ENCODE measurements around the gene RETREG2. TPM values are rescaled to one million over a fixed set of nuclear protein-coding genes. Genes with fewer than 3 reads are reported as not detected.

Gene RETREG2
- total RNA-seq, 4 donors from 2014 or later: 49.8 to 63.7 (median 57.6) TPM

GRCh38 chr2:219172231-219173154 is 5.6 kb upstream of the RETREG2 start:
- TF ChIP-seq POLR2AphosphoS5 (IDR thresholded peaks at IDR 0.05) (no peak), POLR2A (IDR thresholded peaks at IDR 0.05) (no peak), EP300 (IDR thresholded peaks at IDR 0.05) (no peak)
- TF ChIP-seq, protein P1, sequence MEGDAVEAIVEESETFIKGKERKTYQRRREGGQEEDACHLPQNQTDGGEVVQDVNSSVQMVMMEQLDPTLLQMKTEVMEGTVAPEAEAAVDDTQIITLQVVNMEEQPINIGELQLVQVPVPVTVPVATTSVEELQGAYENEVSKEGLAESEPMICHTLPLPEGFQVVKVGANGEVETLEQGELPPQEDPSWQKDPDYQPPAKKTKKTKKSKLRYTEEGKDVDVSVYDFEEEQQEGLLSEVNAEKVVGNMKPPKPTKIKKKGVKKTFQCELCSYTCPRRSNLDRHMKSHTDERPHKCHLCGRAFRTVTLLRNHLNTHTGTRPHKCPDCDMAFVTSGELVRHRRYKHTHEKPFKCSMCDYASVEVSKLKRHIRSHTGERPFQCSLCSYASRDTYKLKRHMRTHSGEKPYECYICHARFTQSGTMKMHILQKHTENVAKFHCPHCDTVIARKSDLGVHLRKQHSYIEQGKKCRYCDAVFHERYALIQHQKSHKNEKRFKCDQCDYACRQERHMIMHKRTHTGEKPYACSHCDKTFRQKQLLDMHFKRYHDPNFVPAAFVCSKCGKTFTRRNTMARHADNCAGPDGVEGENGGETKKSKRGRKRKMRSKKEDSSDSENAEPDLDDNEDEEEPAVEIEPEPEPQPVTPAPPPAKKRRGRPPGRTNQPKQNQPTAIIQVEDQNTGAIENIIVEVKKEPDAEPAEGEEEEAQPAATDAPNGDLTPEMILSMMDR (IDR thresholded peaks at IDR 0.05): no peak
- no peaks in the 10 kb centered on the region for H3K9me3 ChIP-seq
- ATAC-seq: no peak
- H3K4me3 ChIP-seq: no peak overlapping the region
- peak overlapping the region; percentile 50 to 83 (median 68) for H3K27ac ChIP-seq
- WGBS, 2 donors (ENCODE audit: low coverage in 1 of 2): 78 to 91% methylated on average over 4 to 10 of the region's 16 CpGs
- peaks cover 0 to 39% (median 21%) of the 10 kb centered on the region in 3 donors for H3K4me1 ChIP-seq
- peaks cover 0 to 36% of the 10 kb centered on the region in 2 donors for H3K36me3 ChIP-seq
- no peaks in the 10 kb centered on the region for H3K27me3 ChIP-seq

DNA sequence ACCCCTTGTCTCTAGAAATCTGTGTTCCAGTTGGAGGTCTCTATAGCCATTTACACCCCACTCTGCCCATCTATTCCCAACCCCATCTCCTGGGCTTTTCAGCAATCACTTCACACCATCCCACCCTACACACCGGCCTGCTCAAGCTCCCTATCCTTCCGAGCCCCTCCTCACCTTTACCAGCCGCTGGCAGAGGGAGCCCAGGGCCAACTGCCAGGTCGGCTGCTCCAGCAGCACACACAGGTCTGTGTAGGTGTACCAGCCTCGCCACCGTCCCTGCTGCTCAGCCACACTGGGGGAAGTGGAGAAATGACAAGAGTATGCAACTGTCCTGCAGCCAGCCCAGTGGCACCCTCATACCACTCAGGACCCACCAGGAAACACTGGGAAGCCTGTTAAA is 4.9 kb upstream of the RETREG2 start:
- Histone ChIP-seq H3K36me3 (peaks cover 0 to 36% of the 10 kb centered on the region in 2 donors), H3K9me3 (no peaks in the 10 kb centered on the region), H3K4me3 (no peak overlapping the region), H3K4me1 (peaks cover 0 to 41% (median 21%) of the 10 kb centered on the region in 3 donors), H3K27me3 (no peaks in the 10 kb centered on the region), H3K27ac (peak overlapping the region in 1 of 4 donors; percentile 61)
- no peak for ATAC-seq
- WGBS, 2 donors (ENCODE audit: low coverage in 1 of 2): 86 to 93% methylated on average over 3 to 5 of the region's 6 CpGs
- TF ChIP-seq EP300 (IDR thresholded peaks at IDR 0.05): no peak
- TF ChIP-seq POLR2AphosphoS5 (IDR thresholded peaks at IDR 0.05): no peak
- TF ChIP-seq POLR2A (IDR thresholded peaks at IDR 0.05): no peak
- TF ChIP-seq, protein P1 (IDR thresholded peaks at IDR 0.05): no peak

GRCh38 chr2:219174146-219174545 is 3.9 kb upstream of the RETREG2 start:
- H3K9me3 ChIP-seq: no peaks in the 10 kb centered on the region
- no peak for TF ChIP-seq POLR2AphosphoS5 (IDR thresholded peaks at IDR 0.05)
- no peak for TF ChIP-seq EP300 (IDR thresholded peaks at IDR 0.05)
- TF ChIP-seq, protein P1 (IDR thresholded peaks at IDR 0.05): no peak
- TF ChIP-seq POLR2A (IDR thresholded peaks at IDR 0.05): no peak
- H3K4me3 ChIP-seq: no peak overlapping the region
- peak overlapping the region in 1 of 4 donors; percentile 98 for H3K27ac ChIP-seq
- no peak for ATAC-seq
- H3K36me3 ChIP-seq: peaks cover 0 to 36% of the 10 kb centered on the region in 2 donors
- WGBS, 2 donors (ENCODE audit: low coverage in 1 of 2): 80 to 90% methylated on average over 2 to 3 of the region's 3 CpGs
- peaks cover 0 to 48% (median 27%) of the 10 kb centered on the region in 3 donors for H3K4me1 ChIP-seq
- no peaks in the 10 kb centered on the region for H3K27me3 ChIP-seq

DNA sequence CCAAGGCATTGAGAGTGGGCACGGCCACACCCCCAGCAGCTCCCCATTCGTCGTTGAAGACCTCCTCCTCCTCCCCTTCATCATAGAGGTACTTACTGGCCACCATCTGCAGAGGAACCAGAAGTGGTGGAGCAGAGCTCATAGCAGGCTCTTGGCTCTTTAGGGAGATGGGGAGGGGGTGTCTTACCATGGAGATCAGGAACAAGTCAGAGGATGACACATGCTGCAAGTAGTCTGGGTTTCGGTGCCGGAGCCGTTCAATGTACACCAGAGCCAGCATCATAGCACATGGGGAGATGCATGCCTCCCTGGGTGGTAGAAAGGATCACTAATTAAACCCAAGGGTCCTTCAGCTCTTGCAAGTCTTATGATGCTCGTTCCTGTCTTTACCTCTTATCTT is 3.3 kb upstream of the RETREG2 start:
- Histone ChIP-seq H3K27me3 (no peaks in the 10 kb centered on the region), H3K4me1 (peaks cover 0 to 54% (median 34%) of the 10 kb centered on the region in 3 donors), H3K9me3 (no peaks in the 10 kb centered on the region), H3K27ac (peak overlapping the region in 1 of 4 donors; percentile 98), H3K4me3 (no peak overlapping the region), H3K36me3 (peaks cover 0 to 40% of the 10 kb centered on the region in 2 donors)
- TF ChIP-seq POLR2AphosphoS5 (IDR thresholded peaks at IDR 0.05): no peak
- no peak for ATAC-seq
- 40 to 70% methylated on average over 1 to 4 of the region's 7 CpGs for WGBS, 2 donors (ENCODE audit: low coverage in 1 of 2)

DNA sequence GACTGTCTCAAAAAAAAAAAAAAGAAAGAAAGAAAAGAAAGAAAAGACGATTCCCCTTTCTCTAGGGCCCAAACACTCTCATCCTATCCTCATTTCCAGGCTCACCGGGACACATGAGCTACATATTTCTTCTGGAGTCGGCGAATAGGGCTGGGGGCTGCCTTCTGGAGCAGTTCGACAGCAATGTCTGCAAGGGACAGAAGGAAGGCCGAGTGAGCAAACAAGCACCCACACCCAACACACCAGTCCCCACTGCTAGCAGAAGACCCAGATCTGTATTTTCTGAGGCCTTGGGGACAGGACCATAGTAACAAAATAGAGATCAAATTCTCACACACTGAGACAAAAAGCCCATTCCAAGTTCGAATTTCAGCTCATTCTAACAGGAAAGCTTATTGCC is 2.6 kb upstream of the RETREG2 start:
- Histone ChIP-seq H3K4me3 (peak overlapping the region in 1 of 2 donors; percentile 99), H3K36me3 (peaks cover 0 to 47% of the 10 kb centered on the region in 2 donors), H3K9me3 (no peaks in the 10 kb centered on the region), H3K27me3 (no peaks in the 10 kb centered on the region), H3K27ac (peak overlapping the region in 3 of 4 donors; percentile 95 to 99 (median 98)), H3K4me1 (peaks cover 0 to 60% (median 36%) of the 10 kb centered on the region in 3 donors)
- no peak for ATAC-seq
- TF ChIP-seq POLR2AphosphoS5 (IDR thresholded peaks at IDR 0.05): no peak
- 45 to 66% methylated on average over 1 to 3 of the region's 7 CpGs for WGBS, 2 donors (ENCODE audit: low coverage in 1 of 2)
